ENCODE data around the gene TMEM253.

TMEM253 gene

GRCh38 chr14:21093018-21093417 is 7.8 kb upstream of the TMEM253 start:
- peaks cover 24% of the 10 kb centered on the region for H3K4me1 Mint-ChIP-seq
- ATAC-seq (no peak), DNase-seq (ENCODE audit: low spot score in 2 of 2) (no peak)
- H3K36me3 Mint-ChIP-seq, result peaks cover 7% of the 10 kb centered on the region
- H3K27ac Mint-ChIP-seq, result no peak overlapping the region
- H3K9me3 Mint-ChIP-seq, result no peaks in the 10 kb centered on the region
- H3K4me3 Mint-ChIP-seq, result no peak overlapping the region

- Mint-ChIP-seq H3K36me3 (peaks cover 7% of the 10 kb centered on the region), H3K4me1 (peaks cover 23% of the 10 kb centered on the region), H3K27ac (no peak overlapping the region), H3K4me3 (no peak overlapping the region), H3K9me3 (no peaks in the 10 kb centered on the region)
- ATAC-seq (no peak), DNase-seq (ENCODE audit: low spot score in 2 of 2) (no peak)
Measured at GRCh38 chr14:21093769-21094681, 6.8 kb upstream of the TMEM253 start.

- no peak overlapping the region for H3K27ac Mint-ChIP-seq
- no peak for ATAC-seq
- peaks cover 7% of the 10 kb centered on the region for H3K36me3 Mint-ChIP-seq
- peaks cover 24% of the 10 kb centered on the region for H3K4me1 Mint-ChIP-seq
- no peak overlapping the region for H3K4me3 Mint-ChIP-seq
- no peak for DNase-seq (ENCODE audit: low spot score in 2 of 2)
- H3K9me3 Mint-ChIP-seq, result no peaks in the 10 kb centered on the region
Measured at GRCh38 chr14:21095430-21096205, 5.2 kb upstream of the TMEM253 start.

- peak overlapping the region; percentile 29 for H3K27ac Mint-ChIP-seq
Measured at GRCh38 chr14:21096438-21096837, 4.4 kb upstream of the TMEM253 start.

GRCh38 chr14:21096978-21097635 is 3.8 kb upstream of the TMEM253 start:
- no peaks in the 10 kb centered on the region for H3K9me3 Mint-ChIP-seq
- peak overlapping the region; percentile 72 for H3K4me3 Mint-ChIP-seq
- DNase-seq (ENCODE audit: low spot score in 2 of 2), result no peak
- peaks cover 31% of the 10 kb centered on the region for H3K4me1 Mint-ChIP-seq
- H3K36me3 Mint-ChIP-seq, result no peaks in the 10 kb centered on the region
- no peak for ATAC-seq
- peak overlapping the region; percentile 29 for H3K27ac Mint-ChIP-seq

More at GRCh38 chr14:21096438-21096837, 4.4 kb upstream of the TMEM253 start:
- peaks cover 4% of the 10 kb centered on the region for H3K36me3 Mint-ChIP-seq
- ATAC-seq (no peak), DNase-seq (ENCODE audit: low spot score in 2 of 2) (no peak)
- H3K4me3 Mint-ChIP-seq, result no peak overlapping the region
- H3K9me3 Mint-ChIP-seq, result no peaks in the 10 kb centered on the region
- peaks cover 24% of the 10 kb centered on the region for H3K4me1 Mint-ChIP-seq

- H3K27ac Mint-ChIP-seq, result peak overlapping the region; percentile 29
Measured at GRCh38 chr14:21097636-21098075, 3.2 kb upstream of the TMEM253 start.

GRCh38 chr14:21098076-21098891 is 2.6 kb upstream of the TMEM253 start, which contains the start of gene ZNF219:
ZNF219 (minus strand) TSS chr14:21098655; CDS start chr14:21093591, 5,064 bp downstream.
- no peak for DNase-seq (ENCODE audit: low spot score in 2 of 2)

More at GRCh38 chr14:21097636-21098075, 3.2 kb upstream of the TMEM253 start:
- H3K4me3 Mint-ChIP-seq, result peak overlapping the region; percentile 72
- ATAC-seq (no peak), DNase-seq (ENCODE audit: low spot score in 2 of 2) (no peak)
- peaks cover 4% of the 10 kb centered on the region for H3K36me3 Mint-ChIP-seq
- peaks cover 32% of the 10 kb centered on the region for H3K4me1 Mint-ChIP-seq
- H3K9me3 Mint-ChIP-seq, result no peaks in the 10 kb centered on the region

GRCh38 chr14:21098892-21099595 is 1.8 kb upstream of the TMEM253 start:
- Mint-ChIP-seq H3K27ac (peak overlapping the region; percentile 92), H3K4me1 (peaks cover 37% of the 10 kb centered on the region), H3K9me3 (no peaks in the 10 kb centered on the region), H3K4me3 (peak overlapping the region; percentile 77), H3K36me3 (peaks cover 13% of the 10 kb centered on the region)
- ATAC-seq (no peak), DNase-seq (ENCODE audit: low spot score in 2 of 2) (no peak)

More at GRCh38 chr14:21098076-21098891, 2.6 kb upstream of the TMEM253 start, which contains the start of gene ZNF219:
- peaks cover 33% of the 10 kb centered on the region for H3K4me1 Mint-ChIP-seq
- H3K9me3 Mint-ChIP-seq, result no peaks in the 10 kb centered on the region
- peak within 1 kb of the TSS; percentile 77 for H3K4me3 Mint-ChIP-seq
- peaks cover 7% of the 10 kb centered on the region for H3K36me3 Mint-ChIP-seq
- peak; percentile 46 for ATAC-seq
- peak within 1 kb of the TSS; percentile 92 for H3K27ac Mint-ChIP-seq

- peak overlapping the region; percentile 92 for H3K27ac Mint-ChIP-seq
- H3K36me3 Mint-ChIP-seq, result peaks cover 13% of the 10 kb centered on the region
- H3K4me3 Mint-ChIP-seq, result peak overlapping the region; percentile 77
- no peaks in the 10 kb centered on the region for H3K9me3 Mint-ChIP-seq
- H3K4me1 Mint-ChIP-seq, result peaks cover 40% of the 10 kb centered on the region
- DNase-seq (ENCODE audit: low spot score in 2 of 2), result no peak
- ATAC-seq, result no peak
Measured at GRCh38 chr14:21099596-21099985, 1.3 kb upstream of the TMEM253 start.

GRCh38 chr14:21101802-21102413 is 1.0 kb downstream of the TMEM253 start:
- Mint-ChIP-seq H3K9me3 (no peaks in the 10 kb centered on the region), H3K27ac (peak overlapping the region; percentile 72), H3K4me1 (peaks cover 48% of the 10 kb centered on the region), H3K4me3 (peak overlapping the region; percentile 83), H3K36me3 (peaks cover 13% of the 10 kb centered on the region)
- ATAC-seq (peak; percentile 25), DNase-seq (ENCODE audit: low spot score in 2 of 2) (no peak)

- peaks cover 13% of the 10 kb centered on the region for H3K36me3 Mint-ChIP-seq
- DNase-seq (ENCODE audit: low spot score in 2 of 2) (no peak), ATAC-seq (no peak)
- no peaks in the 10 kb centered on the region for H3K9me3 Mint-ChIP-seq
- peaks cover 44% of the 10 kb centered on the region for H3K4me1 Mint-ChIP-seq
- H3K4me3 Mint-ChIP-seq, result peak overlapping the region; percentile 83
- H3K27ac Mint-ChIP-seq, result peak overlapping the region; percentile 92
Measured at GRCh38 chr14:21102521-21103410, 1.9 kb downstream of the TMEM253 start.

- DNase-seq (ENCODE audit: low spot score in 2 of 2), result no peak
- peak overlapping the region; percentile 92 for H3K27ac Mint-ChIP-seq
- peaks cover 13% of the 10 kb centered on the region for H3K36me3 Mint-ChIP-seq
- ATAC-seq, result no peak
- H3K4me3 Mint-ChIP-seq, result peak overlapping the region; percentile 83
- H3K9me3 Mint-ChIP-seq, result no peaks in the 10 kb centered on the region
- H3K4me1 Mint-ChIP-seq, result peaks cover 44% of the 10 kb centered on the region
Measured at GRCh38 chr14:21103411-21103709, 2.5 kb downstream of the TMEM253 start.
